Left kidney (tissue), 2 donors: ENCODE data around the gene TBATA. TPM values are rescaled to one million over a fixed set of nuclear protein-coding genes. Genes with fewer than 3 reads are reported as not detected.
A peak's percentile ranks its signal among the peaks of the same experiment; 100 is the strongest.

Source experiments
- DNase-seq: peaks from one replicate; pipeline ENCODE4 v3.0.0-alpha.2; 2013
- polyA plus RNA-seq: library from polyadenylated mRNA; unstranded; fragments of 120-200 nt; gene quantifications from one replicate; pipeline ENCODE4 v1.2.1, GENCODE V29; 2013; ENCODE audit not compliant: insufficient read length

The TBATA gene
- polyA plus RNA-seq, 1 donor = not detected

GRCh38 chr10:70743879-70744278, 41.3 kb downstream of the TBATA start:
- no peak for DNase-seq

DNA sequence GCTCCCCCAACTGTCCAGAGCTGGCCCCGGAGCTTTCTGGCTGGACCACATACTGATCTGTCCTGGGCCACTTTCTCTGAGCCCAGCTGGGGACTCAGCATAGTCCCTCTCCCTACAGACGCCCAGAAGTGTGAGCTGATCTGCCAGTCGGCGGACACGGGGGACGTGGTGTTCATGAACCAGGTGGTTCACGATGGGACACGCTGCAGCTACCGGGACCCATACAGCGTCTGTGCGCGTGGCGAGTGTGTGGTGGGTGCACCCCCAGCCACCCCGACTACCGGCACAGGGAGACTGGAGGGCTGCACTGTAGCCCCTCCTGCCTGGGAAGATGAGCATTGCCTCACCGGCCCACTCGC, 41.8 kb downstream of the TBATA start:
- DNase-seq = no peak

DNA sequence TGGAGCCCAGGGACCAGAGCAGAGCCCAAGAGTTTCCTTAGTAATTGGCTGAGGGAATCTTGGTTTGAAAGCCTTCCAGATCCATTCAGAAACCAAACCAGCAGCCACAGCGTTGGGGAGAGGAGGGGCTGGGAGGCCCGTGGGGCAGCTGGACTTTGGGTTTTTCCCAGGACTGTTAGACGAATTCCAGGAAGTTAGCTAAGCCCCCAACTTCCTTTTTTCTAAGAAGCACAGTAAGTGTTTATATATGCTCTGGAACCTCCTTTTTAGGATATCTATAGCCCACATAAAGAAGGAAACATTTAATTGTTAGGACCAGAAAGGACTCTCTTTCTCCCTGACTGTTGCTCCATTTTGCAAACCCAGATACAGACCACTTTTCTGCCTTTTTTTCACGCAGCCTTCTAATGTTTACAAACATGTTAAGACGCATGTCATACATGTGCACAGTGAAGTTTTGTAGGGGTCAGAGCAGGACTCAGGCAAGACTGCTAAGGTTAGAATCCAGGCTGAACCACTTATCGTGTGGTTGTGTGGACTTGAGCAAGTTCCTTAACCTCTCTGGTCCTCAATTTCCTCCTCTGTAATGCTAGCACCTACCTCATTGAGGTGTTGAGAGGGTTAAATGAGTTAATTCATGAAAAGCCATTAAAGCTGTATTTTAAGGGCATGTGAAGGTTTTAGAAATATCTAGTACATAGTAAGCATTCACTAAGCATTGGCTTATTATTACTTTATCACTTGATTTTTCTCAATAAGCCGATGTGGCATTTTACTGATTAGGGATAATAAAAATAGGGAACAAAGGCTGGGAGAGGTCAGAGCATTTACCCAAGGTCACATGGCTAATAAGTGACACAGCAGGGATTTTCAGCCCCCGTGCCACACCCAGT, 42.4 kb downstream of the TBATA start:
- peak; percentile 67 for DNase-seq

DNA sequence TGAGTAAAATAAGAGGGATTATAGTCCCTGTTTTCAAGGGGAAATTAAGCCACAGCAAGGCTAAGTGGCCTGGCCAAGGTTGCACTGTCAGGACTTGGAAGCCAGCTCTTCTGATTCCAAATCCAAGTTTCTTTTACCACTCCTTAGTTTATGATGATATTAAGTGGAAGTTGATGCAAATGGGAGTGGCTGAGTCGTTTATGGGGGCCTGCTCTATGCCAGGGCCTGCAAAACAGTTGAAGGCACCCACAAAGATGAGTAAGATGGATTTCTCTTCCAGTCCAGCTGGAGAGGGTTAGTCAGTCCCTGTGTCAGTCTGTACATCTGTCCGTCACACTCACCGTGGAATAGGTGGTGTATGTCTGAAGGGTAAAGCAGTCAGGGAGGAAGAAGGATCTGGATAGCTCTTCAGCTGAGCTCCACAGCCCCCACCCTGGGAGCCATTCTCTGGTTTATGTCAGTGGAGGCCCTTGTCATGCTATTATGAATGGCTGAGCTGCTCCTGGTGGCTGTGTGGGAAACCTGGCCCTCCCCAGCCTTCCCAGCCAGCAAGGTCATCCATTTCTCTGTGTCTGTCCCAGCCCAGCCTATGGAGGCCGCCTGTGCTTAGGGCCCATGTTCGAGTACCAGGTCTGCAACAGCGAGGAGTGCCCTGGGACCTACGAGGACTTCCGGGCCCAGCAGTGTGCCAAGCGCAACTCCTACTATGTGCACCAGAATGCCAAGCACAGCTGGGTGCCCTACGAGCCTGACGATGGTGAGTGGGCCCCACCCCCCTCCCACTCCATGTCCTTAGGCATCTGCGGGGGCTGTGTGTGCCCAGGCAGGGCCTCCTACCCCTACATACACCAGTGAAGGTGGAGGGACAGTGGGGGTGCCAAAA, 44.5 kb downstream of the TBATA start:
- DNase-seq = no peak

DNA sequence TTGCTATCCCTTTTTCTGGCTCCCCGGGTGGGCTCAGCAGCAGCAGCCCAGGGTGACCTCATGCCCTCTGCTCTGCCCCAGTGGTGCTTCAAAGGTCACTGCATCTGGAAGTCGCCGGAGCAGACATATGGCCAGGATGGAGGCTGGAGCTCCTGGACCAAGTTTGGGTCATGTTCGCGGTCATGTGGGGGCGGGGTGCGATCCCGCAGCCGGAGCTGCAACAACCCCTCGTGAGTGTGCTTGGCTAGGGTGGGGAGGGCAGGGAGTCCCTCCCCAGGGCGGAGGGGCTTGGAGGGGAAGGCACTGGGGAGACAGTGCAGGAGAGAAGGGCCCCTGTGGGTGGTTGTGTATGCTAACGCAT, 46.4 kb downstream of the TBATA start:
- DNase-seq = no peak

GRCh38 chr10:70738006-70738760, 47.0 kb downstream of the TBATA start:
- DNase-seq = no peak

GRCh38 chr10:70737250-70737649, 47.9 kb downstream of the TBATA start:
- DNase-seq = no peak

GRCh38 chr10:70736525-70736924, 48.7 kb downstream of the TBATA start:
- no peak for DNase-seq

DNA sequence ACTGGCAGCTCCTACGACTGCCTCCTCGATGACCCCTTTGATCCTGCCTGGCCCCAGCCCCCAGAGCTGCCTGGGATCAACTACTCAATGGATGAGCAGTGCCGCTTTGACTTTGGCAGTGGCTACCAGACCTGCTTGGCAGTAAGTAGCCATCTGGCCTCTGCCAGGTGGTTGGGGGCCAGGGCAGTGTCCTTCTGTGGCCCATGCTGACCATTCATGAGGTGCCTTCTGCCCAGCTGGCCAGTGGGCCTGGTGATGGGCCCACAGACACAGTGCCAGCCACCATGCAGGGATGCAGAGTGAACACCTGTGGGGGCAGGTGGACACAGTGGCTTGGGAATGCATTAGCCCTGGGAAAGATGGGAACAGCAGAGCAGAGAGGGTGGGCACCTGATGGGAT, 50.0 kb downstream of the TBATA start:
- DNase-seq = no peak

GRCh38 chr10:70733051-70733450, 52.1 kb downstream of the TBATA start:
- no peak for DNase-seq

DNA sequence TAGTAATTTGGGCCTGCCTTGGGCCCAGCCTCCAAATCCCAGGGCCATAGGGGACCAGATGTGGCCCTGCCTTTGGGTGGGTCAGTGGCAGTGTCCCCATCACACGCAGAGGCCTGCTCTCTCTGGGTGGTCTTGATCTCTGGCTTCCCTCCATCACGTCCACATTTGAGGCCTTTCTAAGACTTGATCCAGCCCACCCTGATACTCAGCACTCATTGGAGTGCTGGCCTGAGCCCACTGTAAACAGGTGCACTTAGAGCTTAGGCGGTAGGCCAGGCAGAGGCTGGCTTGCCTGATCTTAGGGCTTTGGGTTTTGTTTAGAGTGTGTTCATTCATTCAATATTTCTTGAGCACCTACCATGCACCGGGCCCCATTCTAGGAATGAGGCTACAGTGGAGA, 52.6 kb downstream of the TBATA start:
- DNase-seq = no peak

GRCh38 chr10:70730955-70731354, 54.2 kb downstream of the TBATA start:
- DNase-seq = no peak

DNA sequence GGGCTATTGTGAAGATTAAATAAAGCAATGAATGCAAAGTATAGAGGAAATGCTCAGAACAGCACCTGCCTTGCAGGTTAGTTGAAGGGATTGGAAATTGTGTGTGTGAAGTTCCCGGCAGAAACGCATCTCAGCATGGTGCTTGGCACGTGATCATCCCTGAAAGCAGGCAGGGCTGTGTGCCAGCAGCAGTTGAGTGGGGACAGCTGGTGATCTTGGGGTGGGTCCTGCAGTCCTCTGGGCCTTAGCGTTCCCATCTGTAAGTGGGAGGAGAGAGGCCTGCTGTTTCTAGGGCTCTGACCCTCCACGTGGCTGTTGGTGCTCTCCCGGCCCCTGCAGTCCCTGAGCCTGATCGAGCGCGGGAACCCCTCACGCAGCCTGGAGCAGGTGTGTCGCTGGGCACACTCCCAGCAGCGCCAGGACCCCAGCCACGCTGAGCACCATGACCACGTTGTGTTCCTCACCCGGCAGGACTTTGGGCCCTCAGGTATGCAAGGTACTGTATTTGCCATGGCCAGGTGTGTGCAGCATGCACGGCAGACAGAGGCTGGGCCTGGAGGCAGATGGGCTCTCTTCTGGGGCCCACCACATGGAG, 55.3 kb downstream of the TBATA start:
- DNase-seq = no peak

DNA sequence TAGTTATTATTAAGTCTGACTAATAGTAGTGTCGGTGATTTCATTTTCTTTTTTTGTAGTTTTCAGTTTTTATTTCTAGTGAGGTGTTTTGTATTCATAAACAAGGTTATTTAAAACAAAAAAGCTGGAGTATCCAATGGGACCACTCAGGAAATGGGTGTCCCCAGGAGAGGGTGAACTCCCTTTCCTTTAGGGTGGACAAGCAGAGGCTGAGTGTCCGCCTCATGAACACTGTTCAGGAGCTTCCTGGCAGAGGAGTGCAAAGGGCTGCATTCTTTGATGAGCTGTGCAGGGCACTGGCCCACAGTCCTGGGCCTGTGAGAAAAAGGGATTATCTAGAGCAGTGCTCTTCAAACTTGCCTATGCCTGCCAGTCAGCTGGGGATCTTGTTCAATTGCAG, 56.8 kb downstream of the TBATA start:
- no peak for DNase-seq

DNA sequence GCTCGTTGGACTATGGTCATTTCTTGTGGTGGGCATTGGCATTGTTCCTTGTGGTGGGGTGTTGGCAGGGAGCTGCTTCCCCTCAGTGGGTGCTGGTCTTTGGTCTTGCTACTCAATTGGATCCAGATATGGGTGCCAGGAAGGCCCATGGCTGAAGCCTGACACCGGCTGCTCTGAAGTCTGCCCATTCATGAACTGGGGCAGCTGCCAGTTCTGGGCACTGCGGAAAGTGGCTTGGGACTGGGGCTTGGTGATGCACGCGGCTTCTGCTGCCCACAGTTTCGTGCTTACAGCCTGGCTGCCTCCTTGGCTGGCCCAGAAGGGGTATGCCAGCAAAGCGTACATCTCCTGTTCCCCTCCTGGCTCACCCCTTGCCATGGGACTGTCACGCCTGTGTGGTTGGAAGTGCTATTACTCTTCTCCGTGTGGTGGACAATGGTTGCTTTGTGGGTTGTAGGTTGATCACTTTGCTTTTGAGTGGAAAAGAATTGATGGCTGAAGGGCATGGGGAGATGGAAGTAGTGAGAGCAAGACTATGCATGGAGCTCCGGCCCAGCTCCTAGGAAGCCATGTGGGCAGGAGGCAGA, 58.2 kb downstream of the TBATA start:
- no peak for DNase-seq

DNA sequence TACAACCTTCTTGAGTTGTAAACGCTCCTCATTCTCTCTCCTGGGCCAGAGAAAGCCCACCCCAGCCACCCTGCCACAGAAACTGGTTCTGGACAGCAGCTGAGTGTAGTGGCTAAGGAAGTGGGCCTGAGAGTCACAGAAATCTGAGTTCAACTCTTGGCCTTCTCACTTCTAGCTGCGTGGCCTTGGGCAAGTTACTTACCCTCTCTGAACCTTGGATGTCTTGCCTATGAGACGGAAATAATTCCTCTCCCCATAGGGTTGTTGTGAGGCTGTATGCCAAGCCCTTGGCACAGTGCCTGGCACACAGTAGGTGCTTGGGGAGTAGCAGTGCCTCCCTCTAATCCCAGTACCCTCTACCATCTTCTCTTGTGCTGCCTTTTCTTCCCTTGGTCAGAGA, 61.4 kb downstream of the TBATA start:
- DNase-seq = no peak

- no peak for DNase-seq
These were observed 62.3 kb downstream of the TBATA start for GRCh38 chr10:70722820-70723424.
